Transverse colon (tissue), 4 donors: Measurements from ENCODE around the gene TMEM184A. TPM values are rescaled to one million over a fixed set of nuclear protein-coding genes. Genes with fewer than 3 reads are reported as not detected.

Experiments used
- DNase-seq: peaks from one replicate; pipeline ENCODE4 v3.0.0-alpha.2; 2019
- H3K27ac ChIP-seq, 4 donors: fragments of 200-600 bp; sonication (generic); 2 replicates each; pipeline ENCODE4 v1.5.1; 2016 to 2018; ENCODE audit warnings: inconsistent platforms in 4 of 4
- H3K27me3 ChIP-seq: fragments of 200-600 bp; sonication (generic); 2 replicates; pipeline ENCODE4 v1.5.1; 2017; ENCODE audit warnings: inconsistent platforms
- H3K36me3 ChIP-seq, 4 donors: fragments of 200-600 bp; sonication (generic); 2 replicates each; pipeline ENCODE4 v1.5.1; 2017 to 2019; ENCODE audit warnings: inconsistent platforms in 4 of 4
- H3K4me1 ChIP-seq, 4 donors: fragments of 200-600 bp; sonication (generic); 2 replicates each; pipeline ENCODE4 v1.5.1; 2017 to 2020; ENCODE audit warnings: inconsistent platforms in 4 of 4
- H3K4me3 ChIP-seq, 4 donors: fragments of 200-600 bp; sonication (generic); 1 replicate in 1 of 4; 2 replicates in 3 of 4; pipeline versions ENCODE4 v1.5.1 to v1.6.1; 2017 to 2019; ENCODE audit warnings: inconsistent platforms in 4 of 4
- H3K9me3 ChIP-seq, 2 donors: fragments of 200-600 bp; sonication (generic); 2 replicates each; pipeline ENCODE4 v1.5.1; 2017 to 2019; ENCODE audit warnings: inconsistent platforms in 2 of 2
- CTCF ChIP-seq, 5 experiments: fragments of 200-600 bp in 3 of 5; fragments of 450-650 bp in 2 of 5; sonication (generic) in 3 of 5; IDR thresholded peaks; 1 replicate in 2 of 5; 2 replicates in 3 of 5; pipeline ENCODE4 v1.5.1; 2016 to 2017; ENCODE audit warnings: antibody characterized with exemption in 5 of 5, inconsistent platforms in 3 of 5, mild to moderate bottlenecking in 2 of 5, moderate library complexity in 1 of 5
- EP300 ChIP-seq: sonication (generic); formaldehyde crosslinking; IDR thresholded peaks from one replicate; pipeline ENCODE4 v1.6.1; 2017; ENCODE audit warnings: antibody characterized with exemption, low read depth
- POLR2A ChIP-seq: fragments of 450-650 bp; IDR thresholded peaks from one replicate; pipeline ENCODE4 v1.6.1; 2016; ENCODE audit warnings: antibody characterized with exemption, mild to moderate bottlenecking, moderate library complexity
- POLR2AphosphoS5 ChIP-seq, 3 donors: sonication (generic); formaldehyde crosslinking; IDR thresholded peaks; one replicate each; pipeline ENCODE4 v1.6.1; 2016; ENCODE audit warnings: antibody characterized with exemption in 3 of 3
- WGBS, 2 donors: methylation state at CpG; one replicate each; pipeline ENCODE4 v1.1.5; 2018; ENCODE audit warnings: low coverage in 1 of 2; 5-methylcytosine and 5-hydroxymethylcytosine counted together
- in situ Hi-C, 4 donors: fragments of 200-750 bp; cut with MboI; loops; one replicate each; pipeline versions ENCODE4 v1.15.0 to v1.15.1; 2017; ENCODE audit warnings: low sequenced_read_pairs in 3 of 4, low pct_ligation_motif_present in 1 of 4, low pct_unique_long_range_greater_than_20kb in 1 of 4
- intact Hi-C: fragments of 100-400 bp; cut with DNase I; formaldehyde crosslinking; loops from one replicate; pipeline ENCODE4 v1.15.1; 2023; ENCODE audit warnings: low total_unique reads
- total RNA-seq, 4 donors: library from RNA; depleted of rRNA; stranded (reverse); fragments of >200 nt; gene quantifications; one replicate each; pipeline ENCODE4 v1.1.0, GENCODE V29; 2016

TMEM184A gene
- total RNA-seq, 4 donors from 2014 or later, result 49.9 to 151 (median 94.1) TPM

GRCh38 chr7:1503390-1503789, 52.6 kb downstream of the TMEM184A start:
- DNase-seq, result no peak
- H3K27me3 ChIP-seq, result no peaks in the 10 kb centered on the region
- WGBS, 2 donors, result 29 to 80% methylated on average over 2 to 24 of the region's 24 CpGs
- no peaks in the 10 kb centered on the region for H3K9me3 ChIP-seq
- peaks cover 8 to 34% (median 15%) of the 10 kb centered on the region in 4 donors for H3K4me1 ChIP-seq
- H3K4me3 ChIP-seq, result peak overlapping the region; percentile 95 to 100 (median 98)
- no peak for TF ChIP-seq CTCF (IDR thresholded peaks at IDR 0.05)
- no peak for TF ChIP-seq POLR2AphosphoS5 (IDR thresholded peaks at IDR 0.05)
- TF ChIP-seq POLR2A, result no peak
- no peak for TF ChIP-seq EP300
- intact Hi-C loops, result no loop called here
- peaks cover 0 to 13% (median 3%) of the 10 kb centered on the region in 4 donors for H3K36me3 ChIP-seq
- in situ Hi-C loops, result no loop called here
- H3K27ac ChIP-seq, result peak overlapping the region in 3 of 4 donors; percentile 78 to 87 (median 79)

DNA sequence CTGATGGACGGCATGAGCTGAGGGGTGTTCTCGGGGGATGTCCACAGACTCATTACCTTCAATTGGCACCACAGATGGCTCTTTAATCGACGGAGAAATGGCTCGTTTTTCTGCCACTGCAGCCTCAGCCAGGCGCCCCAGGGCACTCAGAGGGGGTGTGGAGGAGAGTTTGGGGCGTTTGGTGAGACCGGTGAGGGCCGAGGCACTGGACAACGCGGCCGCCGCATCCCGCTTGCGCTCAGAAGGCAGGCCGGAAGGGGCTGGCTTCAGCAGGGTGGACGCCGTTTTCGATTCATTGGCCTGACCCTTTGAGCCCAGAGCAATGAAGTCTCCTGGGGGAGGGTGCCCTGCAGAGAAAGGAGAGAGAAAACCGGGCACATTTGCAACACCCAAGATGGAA, 53.2 kb downstream of the TMEM184A start:
- in situ Hi-C loops, result no loop called here
- intact Hi-C loops, result no loop called here
- 86% methylated on average over 20 of the region's 20 CpGs; no CpG with 5 or more reads in 1 of the 2 donors for WGBS, 2 donors

DNA sequence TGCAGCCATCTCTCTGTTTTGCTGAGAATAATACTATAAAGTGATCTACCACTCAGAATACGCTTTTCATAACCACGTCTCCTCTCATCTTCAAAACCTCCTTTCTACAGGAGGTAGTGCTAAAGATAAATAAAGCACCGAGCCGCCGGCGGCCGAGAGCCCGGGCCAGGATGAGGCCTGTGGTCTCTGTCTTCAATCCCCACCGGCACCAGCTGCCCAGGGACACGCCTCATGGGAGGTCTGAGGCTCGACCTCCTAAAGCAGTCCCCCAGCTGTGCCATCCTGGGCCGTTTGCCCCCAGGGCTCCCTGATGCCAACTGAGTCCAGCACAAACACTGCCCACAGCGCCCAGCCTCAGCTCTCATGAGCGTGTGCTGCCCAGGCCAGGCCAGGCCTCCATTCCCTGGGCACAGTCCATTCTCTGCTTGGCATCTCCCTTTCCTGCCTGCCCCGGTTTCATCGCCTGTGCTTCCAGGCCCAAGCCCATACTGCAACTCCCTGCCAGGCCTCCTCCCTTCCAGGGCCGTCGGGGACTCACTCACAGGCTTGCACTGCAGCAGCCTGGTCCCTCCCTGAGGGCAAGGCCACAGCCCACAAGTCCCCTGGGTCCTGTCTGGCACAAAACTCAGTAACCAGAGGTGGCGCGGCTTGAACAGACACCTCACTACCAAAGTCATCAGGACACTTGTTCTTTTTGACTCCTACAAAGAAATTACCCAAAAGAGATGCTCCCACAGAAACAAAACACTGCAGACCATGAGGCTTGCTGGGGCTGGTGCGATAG, 54.3 kb downstream of the TMEM184A start:
- H3K27me3 ChIP-seq, result no peaks in the 10 kb centered on the region
- no peak overlapping the region for H3K4me3 ChIP-seq
- H3K4me1 ChIP-seq, result peaks cover 8 to 28% (median 13%) of the 10 kb centered on the region in 4 donors
- H3K27ac ChIP-seq, result no peak overlapping the region
- in situ Hi-C loops, result no loop called here
- TF ChIP-seq POLR2AphosphoS5 (IDR thresholded peaks at IDR 0.05) (no peak), CTCF (IDR thresholded peaks at IDR 0.05) (no peak)
- intact Hi-C loops, result no loop called here
- peaks cover 0 to 28% (median 3%) of the 10 kb centered on the region in 4 donors for H3K36me3 ChIP-seq
- DNase-seq, result no peak
- WGBS, 2 donors, result 90 to 98% methylated on average over 8 to 21 of the region's 21 CpGs
- no peaks in the 10 kb centered on the region for H3K9me3 ChIP-seq

More for the DNA sequence above, 53.2 kb downstream of the TMEM184A start:
- Histone ChIP-seq H3K36me3 (peaks cover 0 to 19% (median 3%) of the 10 kb centered on the region in 4 donors), H3K9me3 (no peaks in the 10 kb centered on the region), H3K27me3 (no peaks in the 10 kb centered on the region), H3K27ac (no peak overlapping the region), H3K4me1 (peaks cover 8 to 34% (median 15%) of the 10 kb centered on the region in 4 donors), H3K4me3 (peak overlapping the region in 2 of 4 donors; percentile 95 to 99)
- TF ChIP-seq EP300 (no peak), POLR2AphosphoS5 (IDR thresholded peaks at IDR 0.05) (no peak), POLR2A (no peak), CTCF (IDR thresholded peaks at IDR 0.05) (no peak)
- DNase-seq, result no peak

DNA sequence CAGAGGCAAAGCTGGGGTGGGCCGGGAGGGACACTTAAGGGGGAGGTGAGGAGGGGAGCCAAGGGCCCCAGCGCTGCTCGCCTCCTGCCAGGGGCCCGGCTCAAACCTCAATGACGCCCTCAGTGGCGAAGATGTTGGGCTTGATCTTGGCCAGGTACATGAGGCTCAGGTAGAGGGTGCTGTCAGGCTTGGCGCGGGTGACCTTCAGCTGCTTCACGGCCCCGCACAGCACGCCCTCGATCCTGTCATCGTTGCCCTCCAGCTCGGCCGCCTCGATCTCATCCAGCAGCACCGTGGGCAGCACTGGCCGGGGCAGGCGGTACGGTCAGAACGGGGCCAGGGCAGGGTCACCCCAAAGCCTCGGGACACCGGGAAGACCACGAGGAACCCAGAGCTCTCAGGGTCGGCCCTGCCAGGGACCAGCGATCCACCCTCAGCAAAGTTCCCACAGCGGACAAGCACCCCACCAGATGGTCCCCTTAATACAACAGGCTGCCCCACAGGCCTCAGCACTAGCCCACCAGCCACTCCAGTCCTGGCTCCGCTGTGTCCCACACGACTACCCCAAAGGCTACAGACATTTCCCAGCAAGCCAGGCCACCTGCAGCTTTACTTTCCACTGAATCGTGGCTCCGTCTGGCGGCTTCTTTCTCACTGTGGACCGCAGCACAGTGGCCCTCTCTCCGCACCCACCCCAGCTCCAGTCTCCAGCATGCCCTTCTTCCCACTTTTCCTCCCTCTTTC, 55.8 kb downstream of the TMEM184A start:
- peaks cover 0 to 28% (median 3%) of the 10 kb centered on the region in 4 donors for H3K36me3 ChIP-seq
- TF ChIP-seq EP300 (no peak), CTCF (IDR thresholded peaks at IDR 0.05) (no peak), POLR2A (no peak), POLR2AphosphoS5 (IDR thresholded peaks at IDR 0.05) (no peak)

More for the DNA sequence above, 55.8 kb downstream of the TMEM184A start:
- no peak overlapping the region for H3K27ac ChIP-seq
- H3K27me3 ChIP-seq, result no peaks in the 10 kb centered on the region
- peaks cover 8 to 19% (median 13%) of the 10 kb centered on the region in 4 donors for H3K4me1 ChIP-seq
- no peak overlapping the region for H3K4me3 ChIP-seq
- H3K9me3 ChIP-seq, result no peaks in the 10 kb centered on the region
- 96% methylated on average over 28 of the region's 34 CpGs; no CpG with 5 or more reads in 1 of the 2 donors for WGBS, 2 donors
- in situ Hi-C loops (no loop called here), intact Hi-C loops (no loop called here)
- no peak for DNase-seq
